T-helper 22 cell (primary cell): ENCODE data around the gene AFDN.

Experiments
- DNase-seq: peaks from one replicate; pipeline ENCODE4 v3.0.0-alpha.2; 2020; ENCODE audit warnings: low read depth

The AFDN gene

GRCh38 chr6:167826896-167827582, at the start of gene AFDN:
AFDN (plus strand) TSS chr6:167826911; CDS start chr6:167827133, 222 bp downstream.
- no peak for DNase-seq

GRCh38 chr6:167778497-167779128, 48.1 kb upstream of the AFDN start:
- DNase-seq = no peak

- DNase-seq = no peak
These were observed 47.4 kb upstream of the AFDN start for GRCh38 chr6:167779129-167779992.

GRCh38 chr6:167779993-167780655, 46.6 kb upstream of the AFDN start:
- no peak for DNase-seq

GRCh38 chr6:167781066-167781767, 45.5 kb upstream of the AFDN start:
- DNase-seq = no peak

- DNase-seq = no peak
These were observed 44.8 kb upstream of the AFDN start for GRCh38 chr6:167781868-167782267.

GRCh38 chr6:167782698-167783517, 43.8 kb upstream of the AFDN start:
- DNase-seq = no peak

- no peak for DNase-seq
These were observed 39.6 kb upstream of the AFDN start for GRCh38 chr6:167786853-167787675.

- no peak for DNase-seq
These were observed 38.7 kb upstream of the AFDN start for GRCh38 chr6:167787896-167788562.

GRCh38 chr6:167788563-167788903, 38.2 kb upstream of the AFDN start:
- no peak for DNase-seq

GRCh38 chr6:167789358-167789757, 37.4 kb upstream of the AFDN start:
- DNase-seq = no peak

GRCh38 chr6:167791091-167791779, 35.5 kb upstream of the AFDN start:
- no peak for DNase-seq

GRCh38 chr6:167791780-167792478, 34.8 kb upstream of the AFDN start:
- DNase-seq = no peak

GRCh38 chr6:167793421-167793820, 33.3 kb upstream of the AFDN start:
- DNase-seq = no peak

- no peak for DNase-seq
These were observed 32.3 kb upstream of the AFDN start for GRCh38 chr6:167794161-167795157.

GRCh38 chr6:167795321-167795811, 31.3 kb upstream of the AFDN start:
- DNase-seq = no peak

GRCh38 chr6:167795874-167796191, 30.9 kb upstream of the AFDN start:
- no peak for DNase-seq
